Measurements from ENCODE around the gene FAM167B. TPM values are rescaled to one million over a fixed set of nuclear protein-coding genes. Genes with fewer than 3 reads are reported as not detected.

The FAM167B gene
- 1 to 10 TPM; 2.8 to 3.3 TPM for total RNA-seq
- long read RNA-seq, partial matches to known transcripts = 0 of 1 reads
- long read RNA-seq, other reads (novel, unspliced or antisense) = 0 of 1 reads

DNA sequence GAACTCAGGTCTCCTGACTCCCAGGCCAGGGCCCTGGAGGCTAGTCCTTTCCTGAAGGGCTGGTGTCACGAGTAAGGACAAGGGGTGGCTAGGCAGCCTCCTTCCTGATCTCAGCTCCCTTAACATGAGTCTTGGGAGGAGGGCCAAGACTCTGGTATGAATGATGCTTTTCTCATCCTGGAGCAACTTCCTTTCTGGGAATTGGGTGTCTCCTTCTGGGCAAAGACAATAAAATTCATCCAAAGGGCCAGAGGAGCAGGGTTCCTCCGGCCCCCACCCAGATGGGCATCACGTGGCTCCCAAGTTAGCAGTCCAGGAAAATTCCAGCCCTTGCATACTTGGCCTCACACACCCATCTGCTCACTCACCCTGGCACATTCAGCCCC is at the start of gene FAM167B:
FAM167B (plus strand) TSS at position 335 of the 386 bp plus-strand sequence. CDS start 200 bp downstream, outside the sequence.
- intact Hi-C loops (cut with DNase I, micrococcal nuclease) = no loop called here
- peak; percentile 10 for ATAC-seq
- DNase-seq = no peak

DNA sequence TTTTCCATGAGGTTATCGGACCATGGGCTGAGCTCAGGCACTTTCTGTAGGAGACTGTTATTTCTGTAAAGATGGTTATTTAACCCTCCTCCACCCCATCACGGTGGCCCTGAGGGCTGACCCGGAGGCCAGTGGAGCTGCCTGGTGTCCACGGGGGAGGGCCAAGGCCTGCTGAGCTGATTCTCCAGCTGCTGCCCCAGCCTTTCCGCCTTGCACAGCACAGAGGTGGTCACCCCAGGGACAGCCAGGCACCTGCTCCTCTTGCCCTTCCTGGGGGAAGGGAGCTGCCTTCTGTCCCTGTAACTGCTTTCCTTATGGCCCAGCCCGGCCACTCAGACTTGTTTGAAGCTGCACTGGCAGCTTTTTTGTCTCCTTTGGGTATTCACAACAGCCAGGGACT is 49.2 kb upstream of the FAM167B start:
- DNase-seq (no peak), ATAC-seq (no peak)
- intact Hi-C loops (cut with DNase I, micrococcal nuclease) = no loop called here

DNA sequence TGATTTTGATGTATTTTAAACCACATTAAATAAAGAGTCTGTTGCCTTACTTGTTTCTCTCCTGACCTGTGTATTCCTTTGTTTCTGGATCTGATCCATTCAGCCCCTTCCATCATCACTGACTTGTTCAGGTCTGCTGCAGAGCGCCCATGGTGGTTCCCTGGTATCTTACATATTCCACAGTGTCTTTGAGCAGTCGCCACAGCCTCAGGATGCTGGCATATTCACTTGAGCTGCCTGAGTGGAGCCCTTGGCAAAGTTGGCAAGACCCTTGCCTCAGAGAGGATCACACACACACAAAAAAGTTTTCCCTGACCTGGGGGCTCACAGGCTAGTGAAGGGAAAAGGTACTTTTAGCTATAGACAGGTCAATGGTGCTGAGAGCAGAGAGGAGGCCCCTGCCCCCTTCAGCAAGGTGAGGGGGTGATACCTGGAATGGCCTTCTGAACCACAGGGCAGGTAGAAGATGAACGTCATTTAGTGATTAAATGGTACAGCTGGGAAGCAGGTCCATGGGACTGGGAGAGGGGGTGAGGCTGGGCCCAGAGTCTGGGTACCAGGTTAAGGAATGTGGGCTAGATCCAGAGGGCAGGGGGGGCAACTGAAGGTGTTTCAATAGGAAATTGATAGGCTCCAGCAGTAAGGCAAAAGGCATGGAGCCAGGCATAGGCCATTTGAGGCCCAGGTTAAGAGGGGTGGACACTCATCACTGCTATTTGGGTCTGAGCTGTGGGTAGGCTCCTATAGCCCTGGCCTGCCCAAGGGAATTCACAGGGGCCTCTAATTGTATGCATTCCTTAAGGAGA is 48.6 kb upstream of the FAM167B start:
- ATAC-seq (no peak), DNase-seq (no peak)
- intact Hi-C loops (cut with DNase I, micrococcal nuclease) = no loop called here

DNA sequence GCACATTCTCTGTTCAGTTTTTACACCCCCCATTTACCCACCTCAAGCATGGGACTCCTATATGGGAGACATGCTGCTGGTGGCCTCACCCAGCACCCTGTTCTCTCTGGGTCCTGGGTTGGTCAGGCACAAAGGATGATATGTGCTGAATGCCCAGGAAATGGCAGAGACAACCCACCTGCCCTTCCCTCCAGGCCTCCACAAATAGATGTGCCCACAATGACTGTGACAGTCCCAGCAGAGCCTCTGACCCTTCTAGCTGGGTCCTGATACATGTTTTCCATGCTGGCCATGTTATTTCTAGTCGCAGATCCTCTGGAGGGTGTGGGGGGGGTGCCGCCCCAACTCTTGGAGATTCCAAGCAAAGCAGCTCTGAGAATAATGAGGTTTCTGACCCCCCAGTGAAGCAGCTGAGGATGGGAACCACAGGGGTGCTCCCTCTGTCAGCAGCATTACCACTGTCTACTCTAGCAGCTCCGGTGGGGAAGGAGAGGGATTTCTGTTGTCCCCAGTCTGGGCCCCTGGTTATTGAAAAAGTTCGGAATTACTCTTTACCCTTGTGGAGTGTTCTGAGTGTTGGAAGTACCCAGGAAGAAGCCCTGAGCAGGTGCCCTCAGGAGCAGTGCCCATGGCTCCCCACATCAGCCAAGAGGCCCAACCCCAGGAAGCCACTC is 47.8 kb upstream of the FAM167B start:
- intact Hi-C loops (cut with DNase I, micrococcal nuclease) = no loop called here
- DNase-seq = no peak
- ATAC-seq = no peak

DNA sequence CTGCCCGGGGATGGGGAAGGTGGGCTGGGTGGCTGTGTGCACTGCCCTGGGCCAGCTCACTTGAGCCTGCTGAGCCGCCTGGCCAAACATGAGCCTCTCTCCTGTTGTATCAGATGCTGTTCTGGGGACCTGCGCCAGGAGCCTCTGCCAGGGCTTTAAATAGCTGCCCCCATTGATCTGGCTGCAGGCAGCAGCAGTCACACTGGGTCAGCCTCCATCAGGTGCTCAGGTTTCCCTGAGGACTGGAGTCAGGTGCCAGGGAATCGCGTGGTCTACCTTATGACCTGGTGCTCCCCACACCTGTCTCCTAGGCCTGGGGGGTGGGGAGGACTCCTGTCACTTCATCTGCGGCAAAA is 47.3 kb upstream of the FAM167B start:
- ATAC-seq (no peak), DNase-seq (peak; percentile 27 to 38)
- intact Hi-C loops (cut with DNase I, micrococcal nuclease) = no loop called here

DNA sequence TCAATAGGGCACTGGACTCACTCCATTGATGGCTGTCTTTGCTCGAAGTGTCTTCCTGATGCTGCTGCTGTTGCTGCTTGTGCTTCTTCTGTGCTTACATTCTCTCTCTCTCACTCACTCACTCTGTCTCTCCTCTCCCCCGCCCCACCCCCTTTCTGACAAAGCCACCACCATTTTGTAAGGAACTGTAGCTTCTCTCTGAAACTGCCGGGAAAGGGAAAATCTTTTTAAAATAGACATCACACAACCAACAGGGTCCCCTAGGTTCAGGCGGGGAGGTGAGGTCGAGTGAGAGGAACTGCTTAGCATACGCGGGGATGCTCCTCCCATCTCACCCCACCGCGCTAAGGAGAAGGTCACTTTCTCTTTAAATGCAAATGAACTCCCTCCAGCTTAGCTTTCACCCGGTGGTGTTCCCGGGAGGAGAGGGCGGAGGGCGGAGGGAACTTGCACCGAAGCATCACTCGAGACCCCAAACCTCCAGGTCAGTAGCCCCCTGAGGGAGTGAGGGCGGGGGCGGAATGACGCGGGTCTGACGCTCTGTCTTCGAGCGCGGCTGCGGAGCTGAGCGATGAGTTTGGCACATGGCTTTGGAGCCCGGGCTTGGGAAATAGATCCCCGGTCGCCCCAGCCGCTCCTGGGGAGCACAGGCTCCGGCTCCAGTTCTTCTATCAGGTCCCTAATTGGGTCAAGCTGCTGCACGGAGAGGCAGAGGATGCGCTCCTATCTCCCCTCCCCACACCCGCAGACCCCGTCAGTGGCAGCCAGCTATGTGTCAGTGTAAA is 46.6 kb upstream of the FAM167B start, which contains the start of gene CCDC28B:
CCDC28B (plus strand) TSS at position 370 of the 785 bp plus-strand sequence. CDS start 1,341 bp downstream, outside the sequence.
- DNase-seq (peak; percentile 49 to 56), ATAC-seq (peak; percentile 43)
- intact Hi-C loops (cut with DNase I, micrococcal nuclease) = no loop called here

DNA sequence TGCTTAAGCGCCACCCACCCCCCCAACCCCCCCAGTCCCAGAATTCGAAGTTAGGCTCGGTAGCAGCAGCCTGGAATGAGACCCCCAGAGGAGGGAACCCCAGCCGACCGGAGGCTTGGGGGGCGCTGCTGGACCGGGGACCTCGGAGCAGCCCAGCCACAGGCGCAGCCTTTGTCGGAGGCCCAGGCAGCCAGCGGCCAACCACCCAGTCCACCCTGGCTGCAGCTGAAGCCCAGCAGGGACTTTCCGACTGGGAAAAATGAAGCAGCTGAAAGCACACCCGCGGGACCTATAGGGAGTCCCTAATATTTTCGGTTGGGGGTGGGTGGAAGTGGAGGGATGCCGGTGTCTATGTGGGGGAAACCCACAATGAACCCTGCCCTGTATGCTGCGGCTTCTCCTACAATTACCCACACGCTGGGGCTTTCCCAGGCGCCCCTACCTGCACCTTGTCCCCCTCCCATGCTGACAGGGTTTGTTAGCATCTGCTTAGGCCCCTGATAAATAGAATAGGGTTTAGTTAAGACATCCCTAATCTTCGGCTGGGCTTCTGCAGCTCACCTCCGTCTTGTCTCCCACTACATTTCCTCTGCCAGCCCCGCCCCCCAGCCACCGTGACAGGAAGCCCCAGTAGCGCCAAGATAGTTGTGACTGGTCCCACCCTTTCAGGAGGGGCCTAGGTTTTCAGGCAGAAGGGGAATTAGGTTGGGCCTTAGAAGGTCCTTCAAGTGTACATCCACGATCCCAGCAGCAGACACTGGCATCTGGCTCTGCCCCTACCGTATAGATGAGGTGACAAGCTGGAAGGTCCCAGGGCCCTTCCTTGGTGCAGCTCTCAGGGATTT is 45.8 kb upstream of the FAM167B start:
- intact Hi-C loops (cut with DNase I, micrococcal nuclease) = no loop called here
- DNase-seq = peak; percentile 77 to 82
- peak; percentile 17 for ATAC-seq

DNA sequence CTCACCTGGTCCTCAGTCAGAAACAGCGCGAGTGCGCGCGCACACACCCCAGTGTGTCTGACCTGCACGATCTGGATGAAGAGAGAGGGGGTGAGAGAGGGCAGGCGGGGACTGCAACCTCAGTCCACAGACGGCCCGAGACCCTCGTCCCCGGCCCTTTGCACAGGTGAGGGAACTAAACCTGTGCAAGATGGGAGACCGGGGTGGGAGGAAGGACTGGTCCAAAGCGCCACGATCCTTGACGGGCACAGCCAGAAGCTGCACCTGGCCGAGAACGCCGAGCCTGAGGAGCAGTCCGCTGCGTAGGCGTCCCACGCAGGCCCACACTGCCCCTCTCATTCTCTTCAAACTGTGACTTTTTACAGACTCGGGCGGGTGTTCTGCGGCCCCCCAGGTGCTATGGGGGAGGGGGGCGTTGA is 42.1 kb upstream of the FAM167B start:
- intact Hi-C loops (cut with DNase I, micrococcal nuclease) = no loop called here
- peak in 1 of 2 donors; percentile 39 for DNase-seq
- ATAC-seq = peak; percentile 24

DNA sequence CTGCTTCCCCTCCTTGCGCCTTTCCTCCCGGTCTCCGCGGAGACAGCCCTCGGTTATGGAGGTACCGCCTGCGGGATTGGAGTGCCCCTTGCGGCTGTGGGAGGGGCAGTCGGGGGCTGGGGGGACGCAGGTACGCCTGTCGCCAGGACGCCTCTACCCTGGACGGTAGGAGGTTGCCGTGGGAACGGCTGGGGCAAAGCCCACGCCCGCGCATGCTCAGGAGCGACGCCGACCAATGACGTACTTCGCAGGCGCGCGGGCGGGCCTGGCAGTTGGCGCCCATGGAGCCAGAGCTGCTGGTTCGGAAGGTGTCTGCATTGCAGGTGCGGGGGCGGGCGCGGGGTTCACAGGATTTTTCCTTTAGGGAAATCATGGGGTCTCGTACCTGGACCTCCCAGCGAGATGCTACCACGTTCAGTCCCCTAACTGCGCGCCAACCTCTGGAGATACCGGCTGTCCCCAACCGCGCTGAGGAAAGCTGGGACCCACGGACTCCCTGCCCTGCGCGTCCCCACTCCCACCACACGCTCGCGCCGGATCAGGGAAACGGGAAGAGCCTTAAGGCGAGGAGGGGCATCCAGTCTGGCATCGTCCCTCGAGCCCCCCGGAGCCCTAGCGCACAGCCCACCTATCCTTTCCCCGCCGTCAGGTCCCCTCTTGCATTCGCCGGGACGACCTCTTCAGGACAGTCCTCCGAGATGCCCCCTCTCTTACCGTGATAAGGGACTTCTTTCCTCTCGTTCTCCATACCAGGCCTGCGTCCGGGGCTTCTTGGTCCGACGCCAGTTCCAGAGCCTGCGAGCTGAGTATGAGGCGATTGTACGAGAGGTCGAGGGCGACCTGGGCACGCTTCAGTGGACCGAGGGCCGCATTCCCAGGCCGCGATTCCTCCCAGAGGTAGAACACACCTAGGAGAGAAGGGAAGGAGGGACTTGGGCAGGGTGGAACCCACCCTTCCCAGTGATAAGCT is 41.3 kb upstream of the FAM167B start, which contains the start of gene IQCC:
IQCC (plus strand) TSS at position 271 of the 970 bp plus-strand sequence; CDS start at position 282, 11 bp downstream.
- ATAC-seq (peak; percentile 78), DNase-seq (peak; percentile 87 to 91)
- intact Hi-C loops (cut with DNase I, micrococcal nuclease) = no loop called here

DNA sequence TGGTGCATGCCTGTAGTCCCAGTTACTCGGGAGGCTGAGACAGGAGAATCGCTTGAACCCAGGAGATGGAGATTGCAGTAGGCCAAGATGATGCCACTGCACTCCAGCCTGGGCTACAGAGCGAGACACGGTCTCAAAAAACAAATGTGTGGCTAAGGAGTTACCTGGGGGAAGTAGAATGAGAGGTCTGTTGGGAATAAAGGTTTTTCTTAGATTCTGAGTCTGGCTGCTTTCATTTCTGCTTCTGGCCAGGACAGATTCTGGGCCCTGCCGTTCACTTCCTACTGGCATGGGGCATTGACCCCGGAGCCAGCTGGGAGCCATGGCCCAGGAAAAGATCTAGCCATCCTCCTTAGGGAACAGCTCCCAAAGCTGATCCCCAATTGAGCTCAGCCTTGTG is 38.6 kb upstream of the FAM167B start:
- DNase-seq = no peak
- intact Hi-C loops (cut with DNase I, micrococcal nuclease) = no loop called here
- ATAC-seq = peak; percentile 18

DNA sequence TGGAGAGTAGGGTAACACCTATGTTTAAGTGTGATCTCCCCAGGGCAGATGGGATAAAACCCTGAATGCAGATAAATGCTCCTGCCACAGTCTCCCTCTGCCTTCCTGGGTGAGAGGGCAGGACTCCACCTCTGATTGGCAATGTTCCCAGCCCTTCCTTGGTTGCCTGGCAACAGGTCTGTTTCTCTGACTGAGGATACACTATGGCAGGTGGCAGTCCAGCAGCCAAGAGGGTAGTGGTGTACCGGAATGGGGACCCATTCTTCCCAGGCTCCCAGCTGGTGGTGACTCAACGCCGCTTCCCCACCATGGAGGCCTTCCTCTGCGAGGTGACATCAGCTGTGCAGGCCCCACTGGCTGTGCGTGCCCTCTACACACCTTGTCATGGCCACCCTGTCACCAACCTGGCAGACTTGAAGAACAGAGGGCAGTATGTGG is 38.1 kb upstream of the FAM167B start, which contains the start of gene DCDC2B:
DCDC2B (plus strand) TSS at position 199 of the 438 bp plus-strand sequence; CDS start at position 204, 5 bp downstream.
- intact Hi-C loops (cut with DNase I, micrococcal nuclease) = no loop called here
- DNase-seq = peak; percentile 85 to 92
- peak; percentile 78 for ATAC-seq

DNA sequence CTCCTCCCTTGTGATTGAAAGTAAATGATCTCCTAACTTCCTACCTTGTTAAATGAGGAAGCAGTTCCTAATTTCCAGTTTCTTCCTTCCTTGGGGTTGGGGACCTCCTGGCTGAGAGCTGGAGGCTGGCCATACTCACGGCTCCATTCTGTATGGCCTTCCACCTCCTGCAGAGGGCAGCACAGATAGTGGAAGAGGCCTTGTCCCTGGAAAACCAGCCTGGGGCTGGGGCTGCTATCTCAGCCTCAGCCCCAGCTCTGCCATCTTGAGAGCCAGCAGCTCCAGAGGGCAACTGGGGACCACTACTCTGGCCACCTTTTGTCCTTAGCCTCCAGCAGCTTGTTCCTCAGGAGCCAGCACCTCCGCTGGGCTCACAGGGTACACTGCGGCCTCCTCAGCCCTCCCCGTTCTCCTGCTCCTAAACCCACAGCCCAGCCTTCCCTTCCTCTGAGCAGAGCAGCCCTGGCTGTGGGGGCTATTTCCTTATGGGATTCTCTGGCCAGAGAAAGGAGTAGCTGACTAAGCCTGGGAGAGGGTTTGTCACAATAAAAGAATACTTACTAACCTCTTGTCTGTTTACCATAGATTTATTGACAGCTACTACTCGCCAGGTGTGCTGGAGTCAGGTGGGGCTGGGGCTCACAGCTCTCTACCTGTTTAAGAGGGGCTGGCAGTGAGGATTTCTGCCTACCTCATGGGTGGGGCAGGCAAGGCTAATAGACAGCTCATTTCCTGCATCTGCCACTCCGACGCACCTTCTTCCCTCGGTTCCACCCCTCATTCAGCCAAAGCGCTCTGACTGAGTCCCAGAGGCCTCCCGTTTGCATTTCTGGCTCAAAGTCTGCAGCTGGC is 31.2 kb upstream of the FAM167B start:
- intact Hi-C loops (cut with DNase I, micrococcal nuclease) = no loop called here
- ATAC-seq = peak; percentile 83
- peak; percentile 80 to 85 for DNase-seq

DNA sequence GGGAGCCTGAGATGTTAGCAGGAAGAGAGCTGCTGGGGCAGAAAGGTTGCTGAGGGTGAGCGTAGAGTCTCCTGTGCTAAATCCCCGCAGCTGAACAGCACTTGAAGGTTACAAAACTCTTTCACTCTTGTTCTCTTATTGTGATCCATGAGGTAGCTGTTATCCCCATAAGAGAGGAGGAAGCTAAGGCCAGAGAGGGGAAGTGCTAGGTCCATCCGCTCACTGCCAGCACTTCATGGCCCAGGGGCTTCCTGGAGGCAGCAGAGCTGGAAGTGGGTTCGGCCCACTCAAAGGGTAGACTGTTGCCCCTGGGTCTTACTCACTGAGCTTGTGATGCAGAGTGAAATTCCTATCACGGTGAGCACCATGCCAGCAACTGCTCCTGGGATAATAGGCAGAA is 30.5 kb upstream of the FAM167B start:
- no peak for DNase-seq
- intact Hi-C loops (cut with DNase I, micrococcal nuclease) = no loop called here
- no peak for ATAC-seq

DNA sequence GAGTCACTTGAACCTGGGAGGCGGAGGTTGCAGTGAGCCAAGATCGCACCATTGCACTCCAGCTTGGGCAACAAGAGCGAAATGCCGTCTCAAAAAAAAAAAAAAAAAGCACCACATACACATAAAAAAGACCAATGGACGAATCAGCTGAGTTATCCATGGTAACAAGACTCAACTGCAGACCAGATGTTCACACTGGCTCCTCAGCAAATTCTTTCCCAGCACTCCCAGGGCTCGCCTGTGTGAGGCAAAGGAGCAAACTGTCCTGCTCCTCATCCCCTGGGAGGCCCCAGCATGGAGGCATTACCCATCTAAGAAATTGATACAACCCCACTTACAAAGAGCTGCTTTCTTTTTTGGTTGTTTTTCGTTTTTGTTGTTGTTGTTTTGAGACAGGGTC is 28.0 kb upstream of the FAM167B start:
- intact Hi-C loops (cut with DNase I, micrococcal nuclease) = no loop called here
- ATAC-seq = no peak
- no peak for DNase-seq

DNA sequence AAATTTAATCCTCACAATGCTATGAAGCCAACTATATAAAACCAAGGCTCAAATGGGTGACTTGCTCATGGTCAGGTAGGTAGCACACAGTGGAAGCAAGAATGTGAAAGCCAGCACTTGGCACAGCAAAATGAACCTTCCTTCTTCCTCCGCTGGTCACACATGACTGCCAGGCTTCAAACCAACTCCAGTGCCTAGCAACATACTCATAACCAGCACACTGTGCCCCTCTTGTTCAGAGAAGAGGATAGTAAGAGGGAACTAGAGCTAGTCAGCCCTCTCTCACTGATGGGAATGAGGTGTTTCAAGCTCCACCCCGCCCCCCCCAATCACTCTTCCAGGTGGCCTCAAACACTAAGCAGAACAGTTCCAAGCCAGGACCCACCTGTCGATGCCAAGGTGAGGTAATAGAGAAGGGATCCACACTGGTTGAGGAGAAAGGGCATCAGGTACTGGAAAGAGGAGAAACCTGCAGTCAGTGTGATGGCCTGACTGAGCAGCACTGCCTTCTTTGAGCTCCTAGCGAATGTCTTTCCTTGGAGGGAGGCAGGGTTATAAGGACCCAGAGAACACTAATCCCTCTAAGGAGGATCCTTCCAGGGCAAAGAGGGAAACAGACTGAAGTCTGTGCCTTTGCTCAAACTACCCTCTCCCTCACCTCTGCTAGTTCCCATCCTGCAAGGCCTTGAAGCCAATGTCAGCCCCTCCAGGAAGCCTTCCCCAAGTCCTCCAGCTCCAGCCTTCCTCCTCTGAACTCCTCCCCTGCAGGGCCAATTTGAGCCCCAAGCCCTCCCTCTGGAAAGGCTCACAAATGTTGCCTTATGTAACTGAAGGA is 26.1 kb upstream of the FAM167B start:
- ATAC-seq (no peak), DNase-seq (no peak)
- intact Hi-C loops (cut with DNase I, micrococcal nuclease) = no loop called here
